Mesenchymal stem cell (in vitro differentiated cells and primary cell): ENCODE results near the gene KRT36.

Experiments
- DNase-seq: peaks from one replicate; pipeline ENCODE4 v3.0.0-alpha.2; 2013
- H2AFZ ChIP-seq: one replicate; pipeline ENCODE4 v1.6.1; 2013; ENCODE audit warnings: low read depth, mild to moderate bottlenecking, control low read depth, inconsistent platforms, low read length, moderate library complexity
- H2AK5ac ChIP-seq: 2 replicates; pipeline ENCODE4 v1.6.1; 2013; ENCODE audit warnings: low read length, moderate library complexity, mild to moderate bottlenecking, inconsistent platforms; ENCODE audit not compliant: severe bottlenecking
- H2BK120ac ChIP-seq: one replicate; pipeline ENCODE4 v1.6.1; 2013; ENCODE audit warnings: low read depth, mild to moderate bottlenecking, inconsistent platforms, low read length, moderate library complexity
- H2BK12ac ChIP-seq, 2 experiments: one replicate each; pipeline ENCODE4 v1.6.1; 2013; ENCODE audit warnings: inconsistent platforms in 2 of 2, low read length in 2 of 2, mild to moderate bottlenecking in 2 of 2, moderate library complexity in 2 of 2, control low read depth in 1 of 2
- H2BK15ac ChIP-seq: one replicate; pipeline ENCODE4 v1.6.1; 2013; ENCODE audit warnings: mild to moderate bottlenecking, low read depth, inconsistent platforms; ENCODE audit not compliant: poor library complexity, severe bottlenecking
- H2BK5ac ChIP-seq: 2 replicates; pipeline ENCODE4 v1.6.1; 2013; ENCODE audit warnings: low read depth, mild to moderate bottlenecking, low read length, control low read depth, inconsistent platforms; ENCODE audit not compliant: poor library complexity, severe bottlenecking
- H3K14ac ChIP-seq, 2 experiments: one replicate each; pipeline ENCODE4 v1.6.1; 2013; ENCODE audit warnings: inconsistent platforms in 2 of 2, low read length in 2 of 2, control low read depth in 1 of 2, mild to moderate bottlenecking in 1 of 2, moderate library complexity in 1 of 2
- H3K18ac ChIP-seq, 2 experiments: one replicate each; pipeline ENCODE4 v1.6.1; 2013; ENCODE audit warnings: inconsistent platforms in 2 of 2, low read length in 2 of 2, control low read depth in 1 of 2, low read depth in 1 of 2, mild to moderate bottlenecking in 1 of 2
- H3K23ac ChIP-seq, 2 experiments: one replicate each; pipeline ENCODE4 v1.6.1; 2013; ENCODE audit warnings: inconsistent platforms in 2 of 2, low read length in 2 of 2, mild to moderate bottlenecking in 2 of 2, moderate library complexity in 2 of 2, control low read depth in 1 of 2
- H3K27ac ChIP-seq: 2 replicates; pipeline ENCODE4 v1.5.1; 2013; ENCODE audit warnings: mild to moderate bottlenecking, moderate library complexity, low read length, control low read depth, inconsistent platforms; ENCODE audit not compliant: poor library complexity, severe bottlenecking
- H3K27me3 ChIP-seq, 2 experiments: 2 replicates each; pipeline versions ENCODE4 v1.6.1 to v1.7.0; 2013; ENCODE audit warnings: low read length in 2 of 2, mild to moderate bottlenecking in 2 of 2, moderate library complexity in 2 of 2, control low read depth in 1 of 2, inconsistent platforms in 1 of 2; ENCODE audit not compliant: control insufficient read depth in 1 of 2, insufficient read depth in 1 of 2
- H3K36me3 ChIP-seq, 2 experiments: 2 replicates each; pipeline versions ENCODE4 v1.6.1 to v1.7.0; 2013; ENCODE audit warnings: low read length in 2 of 2, control low read depth in 1 of 2, inconsistent platforms in 1 of 2, low read depth in 1 of 2, mild to moderate bottlenecking in 1 of 2; ENCODE audit not compliant: insufficient read depth in 2 of 2, control insufficient read depth in 1 of 2
- H3K4ac ChIP-seq, 2 experiments: one replicate each; pipeline ENCODE4 v1.6.1; 2013; ENCODE audit warnings: inconsistent platforms in 2 of 2, low read length in 2 of 2, mild to moderate bottlenecking in 2 of 2, moderate library complexity in 2 of 2, control low read depth in 1 of 2, low read depth in 1 of 2
- H3K4me1 ChIP-seq: 2 replicates; pipeline ENCODE4 v1.6.1; 2013; ENCODE audit warnings: low read depth, low read length, control low read depth; ENCODE audit not compliant: control insufficient read depth, insufficient read depth
- H3K4me2 ChIP-seq: 2 replicates; pipeline ENCODE4 v1.6.1; 2013; ENCODE audit warnings: low read length, mild to moderate bottlenecking, inconsistent platforms; ENCODE audit not compliant: poor library complexity, severe bottlenecking
- H3K4me3 ChIP-seq, 2 experiments: 2 replicates each; pipeline versions ENCODE4 v1.5.1 to v1.7.0; 2013; ENCODE audit warnings: low read length in 2 of 2, mild to moderate bottlenecking in 2 of 2, control low read depth in 1 of 2, low read depth in 1 of 2; ENCODE audit not compliant: insufficient read depth in 1 of 2
- H3K79me1 ChIP-seq: replicated peaks from 2 replicates; pipeline ENCODE4 v1.6.1; 2013; ENCODE audit warnings: mild to moderate bottlenecking, control low read depth, low read length, inconsistent platforms; ENCODE audit not compliant: poor library complexity, severe bottlenecking
- H3K9ac ChIP-seq: 2 replicates; pipeline ENCODE4 v1.7.0; 2013; ENCODE audit warnings: mild to moderate bottlenecking, low read length, moderate library complexity
- H3K9me3 ChIP-seq: 2 replicates; pipeline ENCODE4 v1.7.0; 2013; ENCODE audit warnings: mild to moderate bottlenecking, low read length; ENCODE audit not compliant: control insufficient read depth
- H4K8ac ChIP-seq: one replicate; pipeline ENCODE4 v1.6.1; 2013; ENCODE audit warnings: inconsistent platforms, mild to moderate bottlenecking, low read length, moderate library complexity
- H4K91ac ChIP-seq: one replicate; pipeline ENCODE4 v1.6.1; 2013; ENCODE audit warnings: mild to moderate bottlenecking, low read length, inconsistent platforms
- WGBS: methylation state at CpG from one replicate; pipeline ENCODE4 v1.1.7; 2013; ENCODE audit warnings: mixed read lengths; 5-methylcytosine and 5-hydroxymethylcytosine counted together

KRT36 gene

DNA sequence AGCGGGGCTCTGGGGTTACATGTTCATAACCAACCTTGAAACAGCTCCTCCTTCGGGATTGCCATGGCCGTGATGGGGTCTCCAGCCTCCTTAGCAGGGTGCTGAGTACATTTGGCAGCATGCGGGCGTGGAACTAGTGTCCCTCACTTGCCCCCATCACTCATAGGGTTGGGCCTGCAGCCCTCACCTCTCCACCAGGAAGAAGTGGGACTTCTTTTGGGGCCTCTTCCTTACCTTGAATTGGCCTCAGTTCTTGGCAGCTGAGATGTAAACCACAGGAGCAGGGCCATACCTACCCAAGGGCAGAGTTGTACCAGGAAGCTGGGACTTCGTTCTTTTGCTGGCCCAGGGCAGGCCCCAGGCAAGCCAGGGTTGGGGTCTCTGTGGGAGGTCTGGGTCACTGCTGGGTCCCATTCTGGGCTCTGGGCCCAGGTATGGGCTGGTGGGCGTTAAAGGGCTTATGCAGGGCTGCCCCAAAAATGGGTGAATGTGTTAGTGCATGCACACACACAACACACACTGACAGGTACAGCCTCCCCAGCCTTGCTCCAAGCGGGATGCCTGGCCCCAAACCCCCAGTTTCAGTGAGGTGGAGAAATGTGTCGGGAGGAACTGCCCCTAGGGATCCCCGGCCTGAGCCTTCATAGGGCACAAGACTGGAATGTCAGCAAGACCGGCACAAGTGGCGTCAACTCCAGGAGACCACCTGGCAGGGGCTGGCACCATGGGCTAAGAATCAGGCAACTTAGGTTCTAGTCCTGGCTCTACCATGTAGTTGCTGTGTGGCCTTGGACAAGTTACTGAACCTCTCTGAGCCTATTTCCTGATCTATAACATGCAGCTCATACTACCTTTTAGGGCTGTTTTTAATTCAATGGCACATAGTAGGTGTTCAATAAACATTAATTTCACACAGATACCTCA, 32.9 kb upstream of the KRT36 start:
- Histone ChIP-seq H2AK5ac (peak overlapping the region; percentile 57), H3K4me2 (no peak overlapping the region), H3K23ac (no peak overlapping the region), H3K9me3 (no peaks in the 10 kb centered on the region), H2BK15ac (peak overlapping the region; percentile 76), H2BK12ac (peak overlapping the region; percentile 29 to 65), H3K79me1 (peaks cover under 1% of the 10 kb centered on the region), H3K18ac (peak overlapping the region in 1 of 2 experiments; percentile 56), H4K91ac (peak overlapping the region; percentile 93), H3K9ac (no peak overlapping the region), H3K36me3 (peaks cover 0 to 26% of the 10 kb centered on the region in 2 experiments), H4K8ac (peak overlapping the region; percentile 83), H3K14ac (no peak overlapping the region), H2BK5ac (no peak overlapping the region), H3K4ac (peak overlapping the region; percentile 49 to 62), H2BK120ac (peak overlapping the region; percentile 45), H3K4me3 (no peak overlapping the region), H3K27me3 (peaks cover 0 to 15% of the 10 kb centered on the region in 2 experiments), H3K4me1 (peaks cover 39% of the 10 kb centered on the region), H2AFZ (no peak overlapping the region), H3K27ac (peak overlapping the region; percentile 36)
- DNase-seq, result no peak
- 90% methylated on average over 11 of the region's 12 CpGs for WGBS

DNA sequence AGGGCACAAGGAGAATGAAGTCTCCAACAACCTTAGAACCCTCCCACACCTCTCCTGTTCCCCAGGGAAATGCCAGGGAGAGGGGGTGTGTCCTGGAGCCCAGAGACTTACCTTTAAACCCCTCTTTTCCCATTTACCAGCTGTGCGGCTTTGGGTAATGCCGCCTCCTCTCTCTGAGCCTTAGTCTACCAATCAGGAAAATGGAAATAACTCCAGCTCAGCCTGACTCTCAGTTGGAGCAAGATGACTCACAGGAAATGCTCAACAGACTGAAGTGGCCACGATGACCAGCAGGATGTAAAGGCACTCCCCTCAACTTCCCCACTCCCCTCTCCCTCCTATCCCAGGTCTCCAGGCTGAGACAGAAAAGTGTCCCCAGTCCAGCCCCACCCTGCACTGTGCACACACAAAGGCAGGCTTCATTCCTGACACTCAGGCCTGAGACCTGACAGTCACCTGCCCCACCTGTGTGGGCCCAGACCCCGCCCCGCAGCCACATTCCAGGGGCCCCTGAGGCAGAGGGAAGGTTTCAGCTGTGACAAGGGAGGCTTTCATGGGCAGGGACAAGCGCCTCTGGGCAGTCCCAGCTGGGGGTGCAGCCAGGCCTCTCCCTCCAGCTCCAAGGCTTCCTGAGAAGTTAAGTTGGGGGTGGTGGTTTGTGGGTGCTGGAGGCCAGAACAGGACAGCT, 32.0 kb upstream of the KRT36 start:
- DNase-seq, result peak; percentile 90
- Histone ChIP-seq H4K91ac (peak overlapping the region; percentile 93), H4K8ac (peak overlapping the region; percentile 83), H3K36me3 (peaks cover 0 to 28% of the 10 kb centered on the region in 2 experiments), H2AFZ (no peak overlapping the region), H2BK15ac (peak overlapping the region; percentile 90), H3K14ac (no peak overlapping the region), H2BK5ac (no peak overlapping the region), H3K18ac (peak overlapping the region; percentile 64 to 79), H3K9ac (no peak overlapping the region), H3K4me2 (no peak overlapping the region), H3K4me1 (peaks cover 34% of the 10 kb centered on the region), H3K4ac (peak overlapping the region; percentile 49 to 62), H3K9me3 (no peaks in the 10 kb centered on the region), H2BK120ac (peak overlapping the region; percentile 64), H3K27ac (peak overlapping the region; percentile 36), H2BK12ac (peak overlapping the region; percentile 45 to 83), H2AK5ac (peak overlapping the region; percentile 58), H3K27me3 (peaks cover 0 to 17% of the 10 kb centered on the region in 2 experiments), H3K23ac (no peak overlapping the region), H3K79me1 (no peaks in the 10 kb centered on the region), H3K4me3 (no peak overlapping the region)
- 35% methylated on average over 6 of the region's 6 CpGs for WGBS

DNA sequence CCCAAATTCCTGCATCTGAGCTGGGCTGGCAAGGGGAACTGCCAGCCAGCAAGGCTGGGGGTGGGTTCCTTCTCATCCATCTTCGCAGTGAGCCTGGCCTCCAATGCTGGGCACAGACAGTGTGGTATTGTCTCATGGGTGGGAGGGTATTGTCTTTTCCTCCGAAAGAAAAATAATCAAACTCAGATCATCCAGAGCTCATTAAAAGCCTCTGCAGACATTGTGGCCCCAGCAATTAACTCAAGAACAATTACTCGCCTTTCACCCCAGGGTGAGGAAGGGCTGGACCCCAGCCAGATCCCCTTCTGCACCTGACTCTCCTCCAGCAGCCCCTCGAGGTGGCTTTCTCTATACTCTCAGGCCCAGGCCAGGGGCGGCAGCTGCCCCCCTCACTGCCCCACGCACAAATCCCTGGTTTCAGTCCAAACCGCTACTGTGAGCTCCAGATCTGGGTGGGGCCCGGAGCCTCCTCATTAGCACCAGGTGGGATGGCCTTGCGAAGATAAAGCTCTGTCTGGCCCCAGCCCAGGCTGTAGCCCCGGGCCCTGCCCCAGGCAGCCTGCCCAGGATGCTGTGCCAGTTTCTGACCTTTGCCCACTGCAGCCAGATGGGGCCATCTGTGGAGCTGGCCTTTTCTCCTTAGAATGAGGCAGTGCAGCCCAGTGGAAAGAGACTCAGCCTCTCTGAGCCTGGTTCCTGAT, 31.3 kb upstream of the KRT36 start:
- Histone ChIP-seq H4K91ac (peak overlapping the region; percentile 68), H3K18ac (peak overlapping the region; percentile 16 to 64), H2AFZ (no peak overlapping the region), H3K9ac (no peak overlapping the region), H3K27me3 (peaks cover 0 to 24% of the 10 kb centered on the region in 2 experiments), H3K4me3 (no peak overlapping the region), H3K27ac (no peak overlapping the region), H2BK12ac (peak overlapping the region in 1 of 2 experiments; percentile 45), H2BK5ac (no peak overlapping the region), H3K14ac (peak overlapping the region in 1 of 2 experiments; percentile 19), H3K4me1 (peaks cover 31% of the 10 kb centered on the region), H2AK5ac (peak overlapping the region; percentile 61), H3K79me1 (no peaks in the 10 kb centered on the region), H3K4me2 (no peak overlapping the region), H3K23ac (no peak overlapping the region), H2BK15ac (peak overlapping the region; percentile 78), H3K9me3 (no peaks in the 10 kb centered on the region), H3K36me3 (peaks cover 0 to 29% of the 10 kb centered on the region in 2 experiments), H3K4ac (peak overlapping the region; percentile 24 to 41), H2BK120ac (peak overlapping the region; percentile 64), H4K8ac (no peak overlapping the region)
- no peak for DNase-seq
- 70% methylated on average over 9 of the region's 10 CpGs for WGBS
